GM19025 (cell line): Measurements from ENCODE around the gene CDCA3.
"Not testable (repeated sequence)": the region's sequence is repeated elsewhere in the genome, so short reads cannot be mapped to it uniquely, and the experiment has no call there.

Experiments used
- ATAC-seq: cut with Tn5 transposase; IDR thresholded peaks from one replicate; pipeline ENCODE4 v1.9.1; 2021; ENCODE audit warnings: mild to moderate bottlenecking, low read depth, moderate library complexity; ENCODE audit not compliant: unreplicated experiment

Gene CDCA3

DNA sequence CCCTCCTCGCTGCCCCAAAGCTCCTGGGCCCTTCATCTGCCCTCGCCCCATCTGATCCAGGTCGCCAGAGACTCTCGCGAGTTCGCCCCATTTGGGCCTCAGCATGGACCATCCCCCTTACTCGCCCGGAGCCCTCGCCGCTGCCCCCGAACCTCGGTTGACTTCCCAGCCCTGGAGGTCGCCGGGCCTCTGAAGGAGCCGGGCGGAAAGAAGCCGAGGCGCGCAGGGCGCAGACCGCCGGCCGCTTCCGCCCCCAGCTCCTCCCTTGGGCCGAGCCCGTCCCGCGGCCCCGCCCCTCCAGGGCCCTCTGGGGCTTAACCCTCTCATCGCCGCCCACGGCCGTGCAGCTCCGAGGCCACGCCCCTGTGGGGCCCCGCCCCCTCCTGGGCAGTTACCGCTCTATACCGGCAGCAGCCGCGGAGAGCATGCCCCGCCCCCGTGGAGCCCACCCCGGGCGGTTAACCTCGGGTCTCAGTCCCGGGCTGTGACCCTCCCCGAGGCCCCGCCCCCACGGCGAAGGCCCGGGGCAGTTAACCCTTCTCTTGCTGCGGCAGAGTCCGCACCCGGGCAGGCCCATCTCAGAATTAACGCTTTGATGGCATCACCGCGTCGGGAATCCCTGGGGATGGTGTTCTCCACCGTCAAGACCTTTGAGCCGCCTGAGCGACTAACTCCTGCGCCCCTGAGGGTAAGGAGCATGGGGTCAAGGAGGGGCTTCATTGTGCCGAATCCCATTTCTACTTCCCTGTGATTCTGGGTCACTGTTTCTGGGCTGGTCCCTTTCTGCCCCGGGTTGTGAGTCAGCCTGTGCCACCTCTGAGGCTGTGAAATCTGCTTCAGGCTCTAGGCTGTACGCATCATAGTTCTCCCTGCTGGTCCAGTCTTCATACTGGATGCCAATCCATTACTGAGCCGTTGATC, 22.3 kb upstream of the CDCA3 start, which contains the start of gene SPSB2:
SPSB2 (minus strand) TSS at position 210 of the 921 bp plus-strand sequence. CDS start 402 bp downstream, outside the sequence.
- peak; percentile 70 for ATAC-seq

DNA sequence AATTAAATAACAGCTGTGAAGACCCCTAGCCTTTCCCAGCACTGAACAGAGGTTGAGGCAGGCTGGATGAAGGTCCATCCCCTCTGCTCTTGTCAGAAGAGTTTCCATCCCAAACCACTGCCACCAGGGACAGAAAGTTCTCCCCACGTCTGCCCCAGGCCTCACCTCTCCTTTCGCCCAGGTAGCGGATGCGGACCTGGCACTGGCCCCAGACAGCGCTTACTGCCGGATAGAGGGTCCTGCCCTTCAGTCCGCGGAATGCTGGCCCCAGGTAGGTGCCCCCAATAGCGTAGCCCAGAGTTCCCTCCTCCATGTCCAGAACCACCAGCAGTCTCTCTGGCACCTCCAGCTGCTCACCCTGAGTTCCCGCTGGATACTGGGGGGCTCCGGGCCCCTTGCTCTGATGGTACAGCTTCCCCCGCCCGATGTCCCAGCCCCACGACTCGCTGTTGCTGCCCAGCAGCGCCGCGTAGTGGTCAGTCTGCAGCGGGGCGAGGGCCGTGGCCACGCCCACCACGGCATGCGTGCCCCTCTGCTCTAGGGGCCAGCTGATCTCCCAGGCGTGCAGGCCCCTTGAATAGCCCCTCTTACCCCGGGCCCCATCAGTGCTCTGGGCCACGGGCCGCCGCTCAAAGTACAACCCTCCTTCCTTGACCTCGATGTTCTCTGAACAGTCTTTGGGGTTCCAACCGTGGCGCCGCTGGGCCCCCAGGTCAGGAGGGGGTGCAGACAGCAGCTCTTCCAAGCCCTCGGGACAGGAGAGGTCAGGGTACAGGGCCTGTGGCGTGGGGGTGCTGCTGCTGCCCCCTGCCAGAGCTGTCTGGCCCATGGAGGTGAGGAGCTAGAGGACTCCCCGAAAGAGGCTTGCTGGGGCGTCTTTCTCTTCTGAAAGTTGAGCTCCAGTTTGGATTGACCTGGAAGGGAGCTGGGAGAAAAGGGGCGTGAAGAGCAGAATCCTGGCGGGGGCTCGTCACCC, 21.3 kb upstream of the CDCA3 start:
- peak; percentile 21 for ATAC-seq

DNA sequence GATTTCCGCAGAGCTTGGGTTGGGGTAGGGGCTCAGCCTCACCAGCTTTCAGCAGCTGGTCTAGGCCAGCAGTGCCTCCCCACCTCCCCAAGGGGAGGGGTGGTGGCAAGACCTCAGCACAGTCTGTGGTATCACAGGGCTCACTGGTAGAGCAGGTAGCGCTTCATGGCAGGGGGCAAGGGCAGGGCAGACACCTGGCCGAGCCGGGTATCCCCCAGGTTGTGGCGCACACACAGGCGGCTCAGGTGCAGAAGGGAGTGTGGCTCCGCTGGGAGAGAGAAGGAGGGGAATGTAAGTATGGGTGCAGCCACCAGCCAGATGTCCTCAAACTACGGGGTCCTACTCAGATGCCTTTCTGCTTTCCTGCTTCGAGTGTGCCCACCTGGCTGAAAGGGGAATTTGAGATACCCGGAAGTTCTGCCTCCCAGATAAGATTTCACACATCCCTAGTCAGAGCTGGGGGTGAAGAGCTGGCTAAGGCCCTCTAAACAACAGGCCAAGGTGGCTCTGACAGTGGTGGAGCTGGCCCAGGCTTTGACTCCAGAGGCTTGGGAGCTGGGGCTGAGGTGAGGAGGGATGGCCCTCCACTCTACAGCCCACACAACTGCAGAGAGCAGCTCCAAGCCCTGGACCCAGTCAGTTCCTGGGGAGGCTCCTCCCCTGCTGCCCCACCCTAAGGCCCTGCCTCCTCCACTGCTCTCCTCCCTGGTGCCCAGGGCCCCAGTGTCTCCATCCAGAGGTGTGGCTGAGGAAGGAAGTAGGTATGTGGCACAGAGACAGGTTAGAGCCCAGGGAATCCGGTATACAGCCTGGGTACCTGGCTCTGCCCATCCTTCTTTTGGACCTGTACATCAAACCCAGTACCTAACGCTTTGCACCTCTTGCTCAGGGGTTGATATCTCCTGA, 20.2 kb upstream of the CDCA3 start:
- ATAC-seq, result no peak

DNA sequence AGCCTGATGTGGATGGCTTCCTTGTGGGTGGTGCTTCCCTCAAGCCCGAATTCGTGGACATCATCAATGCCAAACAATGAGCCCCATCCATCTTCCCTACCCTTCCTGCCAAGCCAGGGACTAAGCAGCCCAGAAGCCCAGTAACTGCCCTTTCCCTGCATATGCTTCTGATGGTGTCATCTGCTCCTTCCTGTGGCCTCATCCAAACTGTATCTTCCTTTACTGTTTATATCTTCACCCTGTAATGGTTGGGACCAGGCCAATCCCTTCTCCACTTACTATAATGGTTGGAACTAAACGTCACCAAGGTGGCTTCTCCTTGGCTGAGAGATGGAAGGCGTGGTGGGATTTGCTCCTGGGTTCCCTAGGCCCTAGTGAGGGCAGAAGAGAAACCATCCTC, 19.2 kb upstream of the CDCA3 start:
- not testable (repeated sequence) for ATAC-seq

DNA sequence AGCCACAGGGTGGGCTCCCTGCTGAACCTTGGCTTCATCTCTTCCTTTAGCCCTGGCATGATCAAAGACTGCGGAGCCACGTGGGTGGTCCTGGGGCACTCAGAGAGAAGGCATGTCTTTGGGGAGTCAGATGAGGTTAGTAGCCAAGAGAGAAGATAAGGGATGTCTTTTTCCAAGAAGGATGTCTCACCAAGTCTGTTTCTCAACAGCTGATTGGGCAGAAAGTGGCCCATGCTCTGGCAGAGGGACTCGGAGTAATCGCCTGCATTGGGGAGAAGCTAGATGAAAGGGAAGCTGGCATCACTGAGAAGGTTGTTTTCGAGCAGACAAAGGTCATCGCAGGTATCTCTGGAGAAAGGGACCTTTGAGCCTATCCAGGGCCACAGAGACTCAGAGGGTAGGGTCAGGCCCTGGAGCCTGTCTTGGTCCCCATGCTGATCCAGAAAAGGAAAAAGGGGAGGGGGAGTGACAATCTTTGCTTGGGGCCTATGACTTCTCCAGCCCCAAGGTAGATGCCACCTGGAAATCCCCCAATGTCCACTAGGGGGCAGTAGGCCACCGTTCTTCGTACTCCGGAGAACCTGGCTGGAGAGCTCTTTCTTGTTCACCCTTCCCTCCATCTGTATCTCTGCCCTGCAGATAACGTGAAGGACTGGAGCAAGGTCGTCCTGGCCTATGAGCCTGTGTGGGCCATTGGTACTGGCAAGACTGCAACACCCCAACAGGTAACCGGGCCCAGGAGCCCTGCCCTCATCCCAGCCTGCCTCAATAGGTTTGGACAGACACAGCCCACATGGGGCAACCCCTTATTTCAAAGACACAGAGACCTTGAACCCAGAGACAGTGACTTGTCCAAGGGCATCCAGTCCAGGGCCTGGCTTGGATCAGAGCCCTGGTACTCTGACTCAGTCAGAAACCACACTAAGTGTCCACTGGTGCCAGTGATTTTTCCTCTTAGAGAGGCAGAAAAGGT, 18.2 kb upstream of the CDCA3 start:
- ATAC-seq, result no peak

DNA sequence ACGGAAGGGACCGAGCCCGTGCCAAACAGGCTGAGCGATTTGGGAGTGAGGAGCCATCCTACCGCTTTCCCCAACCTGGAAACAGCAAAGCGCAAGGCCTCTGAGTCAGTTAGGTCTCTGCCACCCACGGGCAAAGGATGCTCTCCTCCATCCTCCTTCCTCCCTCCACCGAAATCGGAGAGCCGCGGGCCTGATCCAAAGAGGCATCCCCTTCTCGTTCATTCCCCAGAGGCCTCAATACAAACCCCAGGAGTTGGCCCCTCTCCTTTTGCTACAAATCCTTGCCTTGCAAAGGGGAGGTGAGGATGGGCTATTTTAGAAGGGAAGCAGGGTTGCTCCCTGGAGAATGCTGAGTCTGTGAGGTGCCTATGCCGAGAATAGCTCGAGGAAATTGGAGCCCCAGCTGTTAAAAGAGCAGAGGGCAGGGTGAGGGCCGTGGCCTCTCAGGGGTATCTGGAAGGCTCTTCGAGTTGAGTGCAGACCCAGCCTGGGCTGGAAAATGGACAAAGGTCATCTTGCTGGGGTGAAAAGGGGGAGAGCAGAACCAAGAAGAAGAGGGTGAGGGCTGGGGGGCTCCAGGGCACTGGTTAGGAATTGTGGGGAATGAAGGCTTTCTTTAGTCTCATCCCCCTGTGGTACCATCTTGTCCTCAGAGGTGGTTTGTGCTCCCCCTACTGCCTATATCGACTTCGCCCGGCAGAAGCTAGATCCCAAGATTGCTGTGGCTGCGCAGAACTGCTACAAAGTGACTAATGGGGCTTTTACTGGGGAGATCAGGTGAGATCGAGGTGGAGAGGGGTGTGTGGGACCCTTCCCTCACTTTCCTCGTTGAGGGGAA, 17.3 kb upstream of the CDCA3 start:
- no peak for ATAC-seq

DNA sequence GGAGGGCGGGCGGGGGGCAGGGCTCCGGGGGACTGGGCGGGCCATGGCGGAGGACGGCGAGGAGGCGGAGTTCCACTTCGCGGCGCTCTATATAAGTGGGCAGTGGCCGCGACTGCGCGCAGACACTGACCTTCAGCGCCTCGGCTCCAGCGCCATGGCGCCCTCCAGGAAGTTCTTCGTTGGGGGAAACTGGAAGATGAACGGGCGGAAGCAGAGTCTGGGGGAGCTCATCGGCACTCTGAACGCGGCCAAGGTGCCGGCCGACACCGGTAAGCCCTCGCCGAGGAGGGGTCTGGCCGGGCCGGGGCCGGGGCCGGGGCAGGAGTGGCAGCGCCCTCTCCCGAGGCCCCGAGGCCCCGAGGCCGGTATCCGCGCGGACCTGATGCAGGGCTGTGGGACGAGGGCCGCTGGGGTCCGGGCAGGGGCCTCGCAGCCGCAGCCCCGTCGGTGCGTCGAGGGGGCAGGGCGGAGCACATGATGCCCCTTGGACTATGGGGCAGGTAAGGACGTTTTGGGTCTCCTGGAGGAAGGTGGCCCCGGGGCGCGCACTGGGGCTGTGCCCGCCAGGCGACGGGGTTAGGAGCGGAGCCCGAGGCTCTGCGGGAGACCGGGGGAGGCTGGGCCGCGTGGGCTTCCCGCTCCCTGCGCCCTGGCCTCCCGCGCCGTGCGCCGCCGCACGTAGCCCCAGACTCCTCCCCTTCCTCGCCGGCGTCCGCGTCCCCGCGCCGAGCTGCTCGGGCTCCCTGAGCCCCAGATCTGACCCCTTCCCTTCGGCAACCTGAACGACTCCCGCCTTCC, 16.5 kb upstream of the CDCA3 start, which contains the start of gene TPI1:
TPI1 (plus strand) TSS at position 119 of the 798 bp plus-strand sequence; CDS start at position 155, 36 bp downstream.
- ATAC-seq, result peak; percentile 51

DNA sequence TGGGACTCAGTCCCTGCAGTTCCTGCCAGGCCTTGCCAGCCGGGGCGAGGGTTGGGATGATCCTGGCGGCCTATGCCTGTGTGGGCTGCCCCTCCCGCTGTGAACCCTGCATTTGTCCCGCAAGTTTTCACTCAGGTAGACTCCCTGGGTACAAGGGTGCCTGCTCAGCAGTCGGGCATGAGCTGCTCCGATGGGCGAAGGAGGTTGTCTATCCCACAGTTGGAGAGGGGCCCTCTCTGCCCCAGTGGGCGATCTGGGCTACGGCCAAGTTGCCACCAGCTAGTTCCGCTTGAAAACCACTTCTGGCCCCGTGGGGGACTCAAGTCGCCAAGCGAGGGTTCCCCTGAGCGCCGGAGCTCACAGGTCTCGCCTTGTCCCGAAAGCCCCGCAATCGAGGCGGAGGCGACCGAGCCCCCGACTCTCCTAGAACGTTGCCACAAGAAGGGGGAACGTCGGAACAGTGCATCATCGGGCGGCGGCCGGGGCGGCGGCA, 15.9 kb upstream of the CDCA3 start:
- ATAC-seq, result peak; percentile 8

DNA sequence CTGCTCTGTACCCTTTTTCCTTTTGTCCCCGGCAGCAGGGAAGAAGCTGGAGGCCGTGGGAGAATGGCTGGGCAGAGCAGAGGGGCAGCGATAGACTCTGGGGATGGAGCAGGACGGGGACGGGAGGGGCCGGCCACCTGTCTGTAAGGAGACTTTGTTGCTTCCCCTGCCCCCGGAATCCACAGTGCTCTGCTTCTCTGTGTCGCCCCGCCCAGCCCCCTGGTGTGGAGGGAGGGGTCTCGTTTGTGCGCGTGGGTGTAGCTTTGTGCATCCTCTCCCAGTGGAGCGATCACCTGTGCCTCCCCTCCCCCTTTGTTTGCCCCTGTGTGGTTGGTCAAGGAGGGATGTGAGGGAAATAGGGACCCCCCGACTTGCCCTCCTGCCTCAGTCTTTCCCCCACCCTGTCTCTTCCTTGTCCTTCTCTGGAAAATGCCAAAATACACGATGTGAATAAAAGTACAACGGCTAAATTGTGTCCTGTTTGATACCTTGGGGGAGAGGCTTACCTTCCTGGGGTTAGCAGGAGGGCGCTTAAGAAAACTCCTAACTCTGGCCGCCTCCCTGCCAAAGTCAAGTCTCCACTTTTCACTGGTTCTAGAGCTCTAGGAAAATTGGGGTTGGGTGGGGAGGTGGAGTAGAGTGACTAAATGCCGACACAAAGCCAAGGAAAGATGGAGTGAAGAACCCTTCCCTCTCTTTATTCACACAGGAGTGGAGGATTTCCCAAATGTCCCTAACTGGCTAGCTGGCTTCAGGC, 15.3 kb upstream of the CDCA3 start:
- no peak for ATAC-seq

DNA sequence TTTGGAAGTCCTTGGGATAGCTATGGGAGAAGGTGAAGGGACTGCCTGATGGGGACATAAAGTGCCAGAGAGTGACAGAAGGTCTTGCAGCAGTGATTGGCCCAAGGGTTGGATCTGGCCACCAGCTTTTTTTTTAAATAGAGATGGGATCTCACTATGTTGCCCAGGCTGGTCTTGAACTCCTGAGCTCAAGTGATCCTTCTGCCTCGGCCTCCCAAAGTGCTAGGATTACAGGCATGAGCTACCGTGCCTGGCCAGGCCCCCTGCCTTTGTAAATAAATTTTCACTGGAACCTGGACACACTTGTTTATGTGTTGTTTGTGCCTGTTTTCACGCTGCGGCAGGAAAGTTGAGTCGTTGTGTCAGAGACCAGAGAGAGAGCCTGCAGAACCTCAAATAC, 14.2 kb upstream of the CDCA3 start:
- not testable (repeated sequence) for ATAC-seq

DNA sequence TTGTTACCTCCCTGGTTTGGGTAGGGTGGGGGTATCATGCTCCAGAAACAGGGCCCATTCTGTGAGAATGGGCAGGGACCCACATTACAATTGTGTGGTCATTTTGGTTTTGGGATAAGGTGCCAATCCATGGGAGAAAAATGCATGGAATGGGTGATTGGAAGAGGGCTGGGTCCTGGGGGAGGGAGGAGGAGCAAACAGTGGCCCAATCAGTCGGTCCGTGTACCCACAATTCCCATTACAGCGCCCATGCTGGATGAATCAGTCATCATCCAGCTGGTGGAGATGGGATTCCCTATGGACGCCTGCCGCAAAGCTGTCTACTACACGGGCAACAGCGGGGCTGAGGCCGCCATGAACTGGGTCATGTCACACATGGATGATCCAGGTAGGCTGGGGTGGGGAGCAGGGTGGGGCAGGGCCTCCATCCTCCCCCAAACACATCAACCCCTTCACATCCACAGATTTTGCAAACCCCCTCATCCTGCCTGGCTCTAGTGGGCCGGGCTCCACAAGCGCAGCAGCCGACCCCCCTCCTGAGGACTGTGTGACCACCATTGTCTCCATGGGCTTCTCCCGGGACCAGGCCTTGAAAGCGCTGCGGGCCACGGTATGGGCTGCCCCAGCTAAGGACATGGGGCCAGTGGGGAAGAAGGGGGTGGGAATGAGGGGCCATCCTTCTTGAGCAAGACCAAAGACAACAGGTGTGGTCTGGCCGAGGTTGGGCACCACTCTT, 12.7 kb upstream of the CDCA3 start:
- no peak for ATAC-seq

DNA sequence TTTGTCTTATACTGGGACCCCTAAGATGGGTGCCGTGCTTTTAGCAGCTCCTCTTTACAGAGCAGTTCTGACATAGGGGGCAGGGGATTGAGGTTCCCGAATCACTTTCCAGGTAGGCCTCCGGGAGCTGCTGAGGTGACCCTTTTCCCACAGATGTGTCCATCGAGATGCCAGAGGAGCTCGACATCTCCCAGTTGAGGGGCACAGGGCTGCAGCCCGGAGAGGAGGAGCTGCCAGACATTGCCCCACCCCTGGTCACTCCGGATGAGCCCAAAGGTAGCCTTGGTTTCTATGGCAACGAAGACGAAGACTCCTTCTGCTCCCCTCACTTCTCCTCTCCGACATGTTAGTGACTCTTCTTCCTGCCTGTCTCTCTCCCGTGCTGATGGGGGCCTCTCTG, 11.9 kb upstream of the CDCA3 start:
- ATAC-seq, result no peak

DNA sequence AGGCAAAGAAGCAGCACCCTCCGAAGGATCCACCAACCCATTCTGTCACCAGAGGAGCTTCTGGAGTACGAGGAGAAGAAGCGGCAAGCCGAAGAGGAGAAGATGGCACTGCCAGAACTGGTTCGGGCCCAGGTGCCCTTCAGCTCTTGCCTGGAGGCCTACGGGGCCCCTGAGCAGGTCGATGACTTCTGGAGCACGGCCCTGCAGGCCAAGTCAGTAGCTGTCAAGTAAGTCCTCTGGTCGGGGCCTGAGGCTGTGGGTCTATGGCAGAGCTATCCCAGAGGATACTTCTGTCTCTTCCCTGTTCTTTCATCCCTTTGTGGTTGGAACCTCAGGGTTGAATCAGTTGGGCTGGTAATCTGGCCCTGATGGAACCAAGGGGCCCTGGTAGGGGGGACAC, 10.3 kb upstream of the CDCA3 start:
- ATAC-seq, result no peak

DNA sequence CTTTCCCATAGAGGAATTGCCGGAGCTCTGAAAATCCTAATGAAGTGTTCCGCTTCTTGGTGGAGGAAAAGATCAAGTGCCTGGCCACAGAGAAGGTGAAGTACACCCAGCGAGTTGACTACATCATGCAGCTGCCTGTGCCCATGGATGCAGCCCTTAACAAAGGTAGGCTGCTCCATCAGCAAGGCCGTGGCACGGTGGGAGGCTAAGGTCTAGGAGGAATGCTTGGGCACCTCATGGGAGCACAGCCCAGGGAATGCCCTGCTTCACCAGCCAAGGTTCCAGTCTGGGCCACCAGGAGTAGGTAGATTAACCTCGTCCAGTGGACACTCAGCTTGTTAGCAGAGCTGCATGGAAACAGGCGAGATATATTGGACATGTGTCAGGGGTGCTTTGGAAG, 9.9 kb upstream of the CDCA3 start:
- ATAC-seq, result no peak

DNA sequence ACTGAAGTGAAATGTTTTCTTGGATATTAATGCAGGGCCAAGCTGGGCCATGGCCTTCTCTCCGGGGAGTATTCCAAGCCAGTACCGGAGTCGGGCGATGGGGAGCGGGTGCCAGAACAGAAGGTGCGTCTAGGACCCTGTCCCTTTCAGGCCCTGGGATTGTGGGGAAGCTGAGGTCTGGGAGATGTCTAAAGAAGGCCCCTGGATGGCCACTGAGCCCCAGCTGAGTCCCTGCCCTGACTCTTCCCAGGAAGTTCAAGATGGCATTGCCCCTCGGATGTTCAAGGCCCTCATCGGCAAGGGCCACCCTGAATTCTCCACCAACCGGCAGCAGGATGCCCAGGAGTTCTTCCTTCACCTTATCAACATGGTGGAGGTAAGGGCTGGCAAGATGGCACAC, 9.0 kb upstream of the CDCA3 start:
- ATAC-seq, result no peak

DNA sequence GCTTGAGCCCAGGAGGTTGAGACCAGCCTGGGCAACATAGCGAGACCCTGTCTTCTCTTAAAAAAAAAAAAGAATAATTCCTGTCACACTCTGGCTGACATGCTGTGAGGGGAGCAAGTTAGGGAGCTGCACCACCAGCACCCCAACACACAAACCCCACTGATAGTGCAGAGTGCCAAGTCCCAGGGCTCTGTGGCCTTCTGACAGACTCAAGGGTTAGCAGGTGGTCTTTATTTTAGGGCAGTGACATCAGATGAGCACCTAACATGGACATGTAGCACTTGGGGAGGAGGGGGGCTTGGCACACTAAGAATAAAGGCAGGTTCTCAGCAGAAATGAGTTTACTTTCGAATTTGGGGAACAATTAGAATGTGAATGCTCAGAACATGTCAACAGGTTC, 7.7 kb upstream of the CDCA3 start:
- no peak for ATAC-seq
